Panc1 (cell line): Measurements from ENCODE around the gene AGFG1. TPM values are rescaled to one million over a fixed set of nuclear protein-coding genes. Genes with fewer than 3 reads are reported as not detected.

ENCODE experiments used
- ATAC-seq: fragments of 200-7000 bp; cut with Tn5 transposase; 2 replicates; pipeline ENCODE4 v1.9.1; 2020; ENCODE audit warnings: mild to moderate bottlenecking, moderate library complexity
- BruUV-seq: library from RNA; stranded (reverse); fragments of 400-500 nt; replicated peaks from 2 replicates; lab custom pipeline; 2021; lab: Mats Ljungman, UMichigan
- CTCF ChIA-PET: fragments of 300-600 bp; sonication (Branson Sonifier 250); formaldehyde crosslinking; loops from one replicate; lab custom pipeline; 2022; ENCODE audit warnings: antibody characterized with exemption; lab: Charles Lee
- POLR2A ChIA-PET: fragments of 300-600 bp; sonication (Branson Sonifier 250); formaldehyde crosslinking; loops from one replicate; lab custom pipeline; 2022; ENCODE audit warnings: antibody characterized with exemption; lab: Charles Lee
- DNase-seq: peaks from one replicate; pipeline ENCODE4 v3.0.0-alpha.2; 2010; ENCODE audit warnings: low read depth, low spot score
- H3K27ac ChIP-seq: 2 replicates; pipeline ENCODE4 v1.5.1; 2011; ENCODE audit warnings: mild to moderate bottlenecking, low read length, inconsistent platforms
- H3K27me3 ChIP-seq: fragments of 200-500 bp; sonication (Bioruptor generic); 2 replicates; pipeline ENCODE4 v1.6.0; 2014; ENCODE audit warnings: low read length, inconsistent platforms; ENCODE audit not compliant: control insufficient read depth, insufficient read depth
- H3K36me3 ChIP-seq: fragments of 200-500 bp; sonication (Bioruptor generic); 2 replicates; pipeline ENCODE4 v1.5.1; 2014; ENCODE audit warnings: inconsistent platforms, mild to moderate bottlenecking, low read length, moderate library complexity; ENCODE audit not compliant: control insufficient read depth, insufficient read depth
- H3K4me1 ChIP-seq: 2 replicates; pipeline ENCODE4 v1.5.1; 2011; ENCODE audit warnings: inconsistent platforms, mild to moderate bottlenecking, low read length, moderate library complexity; ENCODE audit not compliant: control insufficient read depth, insufficient read depth
- H3K4me3 ChIP-seq, 2 experiments: 2 replicates each; pipeline ENCODE4 v1.5.1; 2011 to 2012; ENCODE audit warnings: low read depth in 2 of 2, low read length in 2 of 2, mild to moderate bottlenecking in 2 of 2, inconsistent platforms in 1 of 2, moderate library complexity in 1 of 2
- H3K9me3 ChIP-seq: fragments of 200-500 bp; sonication (Bioruptor generic); 2 replicates; pipeline ENCODE4 v1.5.1; 2014; ENCODE audit warnings: low read depth, mild to moderate bottlenecking, inconsistent platforms, low read length, moderate library complexity; ENCODE audit not compliant: control insufficient read depth, insufficient read depth
- POLR2AphosphoS5 ChIP-seq: IDR thresholded peaks from 2 replicates; pipeline ENCODE4 v1.6.1; 2012; ENCODE audit warnings: mild to moderate bottlenecking, low read depth, low read length, moderate library complexity
- SIN3A ChIP-seq: IDR thresholded peaks from 2 replicates; pipeline ENCODE4 v1.6.1; 2012; ENCODE audit warnings: low read depth, mild to moderate bottlenecking, low read length, moderate library complexity, borderline replicate concordance; ENCODE audit not compliant: insufficient read depth
- TCF7L2 ChIP-seq: IDR thresholded peaks from 2 replicates; pipeline ENCODE4 v1.6.1; 2011; ENCODE audit warnings: mild to moderate bottlenecking, low read depth, low read length, inconsistent platforms
- in situ Hi-C: cut with HindIII; loops from 2 replicates; pipeline ENCODE4 v1.10.0; 2016; ENCODE audit warnings: low sequenced_read_pairs, low pct_unique_long_range_greater_than_20kb
- intact Hi-C: fragments of 100-400 bp; cut with micrococcal nuclease; formaldehyde crosslinking; loops from one replicate; pipeline ENCODE4 v1.10.0; 2022; ENCODE audit not compliant: unreplicated experiment
- total RNA-seq: library from RNA; stranded (reverse); gene quantifications from one replicate; pipeline ENCODE4 v1.2.1, GENCODE V29; 2021; ENCODE audit not compliant: unreplicated experiment
- TF ChIP-seq, protein P1 (sequence below): fragments of 450-650 bp; IDR thresholded peaks from 2 replicates; pipeline ENCODE4 v1.5.1; 2017; ENCODE audit warnings: mild to moderate bottlenecking
- TF ChIP-seq, protein P2 (sequence below), 2 experiments: IDR thresholded peaks; 2 replicates each; pipeline ENCODE4 v1.6.1; 2011 to 2012; ENCODE audit warnings: low read depth in 2 of 2, control low read depth in 1 of 2, low read length in 1 of 2, mild to moderate bottlenecking in 1 of 2, moderate library complexity in 1 of 2; ENCODE audit not compliant: insufficient read depth in 1 of 2

AGFG1 gene
- total RNA-seq, 1 experiment from 2014 or later, result 98.5 TPM

DNA sequence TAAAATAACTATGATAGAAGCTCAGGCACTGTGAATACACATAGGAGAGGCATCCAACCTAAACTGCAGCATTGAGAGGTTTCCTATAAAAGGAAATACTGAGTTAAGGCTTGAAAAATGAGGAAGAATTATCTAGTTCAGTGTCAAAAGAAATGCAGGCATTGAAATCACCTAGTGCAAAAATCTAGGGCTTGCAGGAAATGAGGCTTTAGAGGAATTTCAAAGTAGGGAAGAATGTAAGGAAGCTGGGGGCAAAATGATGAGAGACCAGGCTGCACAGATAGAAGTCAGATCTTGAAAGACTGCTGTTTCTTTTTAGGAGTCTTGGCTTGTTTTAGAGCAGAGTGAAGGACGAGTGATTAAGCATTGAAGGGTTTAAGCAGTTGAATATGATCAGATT, 98.7 kb downstream of the AGFG1 start:
- intact Hi-C loops, result loop anchor here (10.0 kb wide), 1 partner anchor 194 kb away; no protein-coding TSS in a partner anchor
- BruUV-seq, result no TSS peak
- ATAC-seq, result no peak
- no peaks in the 10 kb centered on the region for H3K27me3 ChIP-seq
- H3K27ac ChIP-seq, result no peak overlapping the region
- in situ Hi-C loops, result no loop called here
- no peaks in the 10 kb centered on the region for H3K36me3 ChIP-seq
- H3K4me1 ChIP-seq, result no peaks in the 10 kb centered on the region
- no peak for TF ChIP-seq TCF7L2
- TF ChIP-seq, protein P1, sequence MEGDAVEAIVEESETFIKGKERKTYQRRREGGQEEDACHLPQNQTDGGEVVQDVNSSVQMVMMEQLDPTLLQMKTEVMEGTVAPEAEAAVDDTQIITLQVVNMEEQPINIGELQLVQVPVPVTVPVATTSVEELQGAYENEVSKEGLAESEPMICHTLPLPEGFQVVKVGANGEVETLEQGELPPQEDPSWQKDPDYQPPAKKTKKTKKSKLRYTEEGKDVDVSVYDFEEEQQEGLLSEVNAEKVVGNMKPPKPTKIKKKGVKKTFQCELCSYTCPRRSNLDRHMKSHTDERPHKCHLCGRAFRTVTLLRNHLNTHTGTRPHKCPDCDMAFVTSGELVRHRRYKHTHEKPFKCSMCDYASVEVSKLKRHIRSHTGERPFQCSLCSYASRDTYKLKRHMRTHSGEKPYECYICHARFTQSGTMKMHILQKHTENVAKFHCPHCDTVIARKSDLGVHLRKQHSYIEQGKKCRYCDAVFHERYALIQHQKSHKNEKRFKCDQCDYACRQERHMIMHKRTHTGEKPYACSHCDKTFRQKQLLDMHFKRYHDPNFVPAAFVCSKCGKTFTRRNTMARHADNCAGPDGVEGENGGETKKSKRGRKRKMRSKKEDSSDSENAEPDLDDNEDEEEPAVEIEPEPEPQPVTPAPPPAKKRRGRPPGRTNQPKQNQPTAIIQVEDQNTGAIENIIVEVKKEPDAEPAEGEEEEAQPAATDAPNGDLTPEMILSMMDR, result no peak
- TF ChIP-seq, protein P2, sequence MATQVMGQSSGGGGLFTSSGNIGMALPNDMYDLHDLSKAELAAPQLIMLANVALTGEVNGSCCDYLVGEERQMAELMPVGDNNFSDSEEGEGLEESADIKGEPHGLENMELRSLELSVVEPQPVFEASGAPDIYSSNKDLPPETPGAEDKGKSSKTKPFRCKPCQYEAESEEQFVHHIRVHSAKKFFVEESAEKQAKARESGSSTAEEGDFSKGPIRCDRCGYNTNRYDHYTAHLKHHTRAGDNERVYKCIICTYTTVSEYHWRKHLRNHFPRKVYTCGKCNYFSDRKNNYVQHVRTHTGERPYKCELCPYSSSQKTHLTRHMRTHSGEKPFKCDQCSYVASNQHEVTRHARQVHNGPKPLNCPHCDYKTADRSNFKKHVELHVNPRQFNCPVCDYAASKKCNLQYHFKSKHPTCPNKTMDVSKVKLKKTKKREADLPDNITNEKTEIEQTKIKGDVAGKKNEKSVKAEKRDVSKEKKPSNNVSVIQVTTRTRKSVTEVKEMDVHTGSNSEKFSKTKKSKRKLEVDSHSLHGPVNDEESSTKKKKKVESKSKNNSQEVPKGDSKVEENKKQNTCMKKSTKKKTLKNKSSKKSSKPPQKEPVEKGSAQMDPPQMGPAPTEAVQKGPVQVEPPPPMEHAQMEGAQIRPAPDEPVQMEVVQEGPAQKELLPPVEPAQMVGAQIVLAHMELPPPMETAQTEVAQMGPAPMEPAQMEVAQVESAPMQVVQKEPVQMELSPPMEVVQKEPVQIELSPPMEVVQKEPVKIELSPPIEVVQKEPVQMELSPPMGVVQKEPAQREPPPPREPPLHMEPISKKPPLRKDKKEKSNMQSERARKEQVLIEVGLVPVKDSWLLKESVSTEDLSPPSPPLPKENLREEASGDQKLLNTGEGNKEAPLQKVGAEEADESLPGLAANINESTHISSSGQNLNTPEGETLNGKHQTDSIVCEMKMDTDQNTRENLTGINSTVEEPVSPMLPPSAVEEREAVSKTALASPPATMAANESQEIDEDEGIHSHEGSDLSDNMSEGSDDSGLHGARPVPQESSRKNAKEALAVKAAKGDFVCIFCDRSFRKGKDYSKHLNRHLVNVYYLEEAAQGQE (IDR thresholded peaks at IDR 0.05; ENCODE audit: insufficient read depth in 1 of 2, low read depth in 2 of 2, low read length in 1 of 2), result no peak
- no peak for TF ChIP-seq POLR2AphosphoS5
- no peak for TF ChIP-seq SIN3A
- no peaks in the 10 kb centered on the region for H3K9me3 ChIP-seq
- POLR2A ChIA-PET, result interaction anchor here (0.5 kb wide), 1 partner anchor 241 kb away, joined by 4 read pairs; no protein-coding TSS in a partner anchor
- no peak for DNase-seq
- CTCF ChIA-PET, result interaction anchor here (0.6 kb wide), 1 partner anchor 201 kb away, joined by 7 read pairs; no protein-coding TSS in a partner anchor
- H3K4me3 ChIP-seq, result no peak overlapping the region

DNA sequence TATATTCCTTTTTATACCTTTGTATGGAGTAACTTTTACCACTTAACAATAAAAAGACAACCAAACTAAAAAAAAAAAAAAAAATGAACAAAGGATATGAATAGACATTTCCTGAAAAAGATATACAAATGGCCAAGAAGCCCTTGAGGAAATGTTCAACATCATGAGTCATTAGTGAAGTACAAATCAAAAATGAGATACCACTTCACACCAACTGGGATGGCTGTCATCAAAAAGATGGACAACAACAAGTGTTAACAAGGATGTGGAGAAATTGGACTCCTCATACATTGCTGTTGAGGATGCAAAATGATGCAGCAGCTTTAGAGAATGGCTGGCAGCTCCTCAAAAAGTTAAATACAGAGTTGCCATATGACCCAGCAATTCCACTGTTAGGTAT, 104.2 kb downstream of the AGFG1 start:
- BruUV-seq, result no TSS peak
- in situ Hi-C loops (no loop called here), intact Hi-C loops (loop anchor here (10.0 kb wide), 1 partner anchor 189 kb away; no protein-coding TSS in a partner anchor)
- H3K4me3 ChIP-seq, result no peak overlapping the region
- CTCF ChIA-PET, result no interaction called here
- H3K9me3 ChIP-seq, result no peaks in the 10 kb centered on the region
- no peak for DNase-seq
- POLR2A ChIA-PET, result no interaction called here
- no peaks in the 10 kb centered on the region for H3K4me1 ChIP-seq
- TF ChIP-seq SIN3A (no peak), POLR2AphosphoS5 (no peak)
- TF ChIP-seq, protein P1, result no peak
- H3K27me3 ChIP-seq, result no peaks in the 10 kb centered on the region; the same call in none of the 2 replicates
- no peak overlapping the region for H3K27ac ChIP-seq
- no peak for ATAC-seq
- H3K36me3 ChIP-seq, result no peaks in the 10 kb centered on the region
